Measurements from ENCODE around the gene COMTD1. TPM values are rescaled to one million over a fixed set of nuclear protein-coding genes. Genes with fewer than 3 reads are reported as not detected.

COMTD1 gene
- total RNA-seq, 2 donors from 2014 or later = 9.6 to 14.4 TPM

GRCh38 chr10:75244487-75245353 is 9.0 kb upstream of the COMTD1 start:
- no peaks in the 10 kb centered on the region for H3K9me3 Mint-ChIP-seq

GRCh38 chr10:75243426-75243825 is 7.7 kb upstream of the COMTD1 start:
- Histone ChIP-seq H3K9me3 (ENCODE audit: control insufficient read depth, low read length) (no peaks in the 10 kb centered on the region), H3K4me1 (ENCODE audit: control insufficient read depth, insufficient read depth, low read length) (no peaks in the 10 kb centered on the region), H3K27ac (ENCODE audit: low read depth, low read length) (no peak overlapping the region), H3K9ac (ENCODE audit: extremely low read depth, low read length, poor library complexity, severe bottlenecking) (no peak overlapping the region), H3K36me3 (ENCODE audit: control insufficient read depth, insufficient read depth, low read length) (no peaks in the 10 kb centered on the region), H3K27me3 (ENCODE audit: control insufficient read depth, insufficient read depth, low read length, poor library complexity, severe bottlenecking) (no peaks in the 10 kb centered on the region), H3K4me3 (ENCODE audit: low read length) (no peak overlapping the region)
- peak; percentile 42 for DNase-seq
- Mint-ChIP-seq H3K27ac (no peak overlapping the region), H3K9me3 (no peaks in the 10 kb centered on the region), H3K36me3 (ENCODE audit: low read depth) (no peaks in the 10 kb centered on the region), H3K4me3 (no peak overlapping the region), H3K4me1 (peaks cover 4% of the 10 kb centered on the region), H3K27me3 (ENCODE audit: insufficient read depth) (no peaks in the 10 kb centered on the region)
- WGBS, 2 experiments (ENCODE audit: insufficient coverage in 1 of 2, insufficient read length in 1 of 2) = 93 to 97% methylated on average over 5 to 10 of the region's 10 CpGs
- no peak for TF ChIP-seq CTCF (conservative IDR thresholded peaks at IDR 0.05)

More at GRCh38 chr10:75244487-75245353, 9.0 kb upstream of the COMTD1 start:
- Histone ChIP-seq H3K27ac (ENCODE audit: low read depth, low read length) (no peak overlapping the region), H3K36me3 (ENCODE audit: control insufficient read depth, insufficient read depth, low read length) (no peaks in the 10 kb centered on the region), H3K4me3 (ENCODE audit: low read length) (no peak overlapping the region), H3K9me3 (ENCODE audit: control insufficient read depth, low read length) (no peaks in the 10 kb centered on the region), H3K4me1 (ENCODE audit: control insufficient read depth, insufficient read depth, low read length) (no peaks in the 10 kb centered on the region), H3K27me3 (ENCODE audit: control insufficient read depth, insufficient read depth, low read length, poor library complexity, severe bottlenecking) (no peaks in the 10 kb centered on the region), H3K9ac (ENCODE audit: extremely low read depth, low read length, poor library complexity, severe bottlenecking) (no peak overlapping the region)
- Mint-ChIP-seq H3K4me1 (peaks cover 4% of the 10 kb centered on the region), H3K27ac (no peak overlapping the region), H3K36me3 (ENCODE audit: low read depth) (no peaks in the 10 kb centered on the region), H3K27me3 (ENCODE audit: insufficient read depth) (no peaks in the 10 kb centered on the region), H3K4me3 (no peak overlapping the region)
- TF ChIP-seq CTCF (conservative IDR thresholded peaks at IDR 0.05) = no peak
- WGBS, 2 experiments (ENCODE audit: insufficient coverage in 1 of 2, insufficient read length in 1 of 2) = 89 to 96% methylated on average over 4 to 8 of the region's 8 CpGs
- DNase-seq = no peak

GRCh38 chr10:75240329-75241076 is 4.7 kb upstream of the COMTD1 start:
- no peaks in the 10 kb centered on the region for H3K27me3 ChIP-seq (ENCODE audit: control insufficient read depth, insufficient read depth, low read length, poor library complexity, severe bottlenecking)
- TF ChIP-seq CTCF (conservative IDR thresholded peaks at IDR 0.05) = no peak
- peaks cover 2% of the 10 kb centered on the region for H3K4me1 Mint-ChIP-seq
- H3K9me3 ChIP-seq (ENCODE audit: control insufficient read depth, low read length) = no peaks in the 10 kb centered on the region
- H3K9ac ChIP-seq (ENCODE audit: extremely low read depth, low read length, poor library complexity, severe bottlenecking) = no peak overlapping the region
- no peak overlapping the region for H3K27ac ChIP-seq (ENCODE audit: low read depth, low read length)
- H3K4me1 ChIP-seq (ENCODE audit: control insufficient read depth, insufficient read depth, low read length) = no peaks in the 10 kb centered on the region
- no peak for DNase-seq
- H3K27me3 Mint-ChIP-seq (ENCODE audit: insufficient read depth) = no peaks in the 10 kb centered on the region
- H3K36me3 Mint-ChIP-seq (ENCODE audit: low read depth) = no peaks in the 10 kb centered on the region
- no peak overlapping the region for H3K4me3 ChIP-seq (ENCODE audit: low read length)
- 94 to 98% methylated on average over 9 to 12 of the region's 12 CpGs for WGBS, 2 experiments (ENCODE audit: insufficient coverage in 1 of 2, insufficient read length in 1 of 2)
- no peaks in the 10 kb centered on the region for H3K9me3 Mint-ChIP-seq
- H3K4me3 Mint-ChIP-seq = no peak overlapping the region
- H3K27ac Mint-ChIP-seq = no peak overlapping the region
- H3K36me3 ChIP-seq (ENCODE audit: control insufficient read depth, insufficient read depth, low read length) = no peaks in the 10 kb centered on the region
